AG10803 (cell line): ENCODE measurements around the gene ANKRD12.

Experiments
- DNase-seq: peaks from one replicate; pipeline ENCODE4 v3.0.0; 2010; ENCODE audit warnings: low read depth
- H3K4me3 ChIP-seq: 2 replicates; pipeline ENCODE4 v1.5.1; 2011; ENCODE audit warnings: mild to moderate bottlenecking, low read length, control low read depth
- CTCF ChIP-seq: conservative IDR thresholded peaks from 2 replicates; pipeline ENCODE4 v1.5.1; 2011; ENCODE audit warnings: mild to moderate bottlenecking, low read length, control low read depth, inconsistent platforms

The ANKRD12 gene

GRCh38 chr18:9188359-9189231 is 52.0 kb downstream of the ANKRD12 start:
- no peak overlapping the region for H3K4me3 ChIP-seq
- no peak for DNase-seq
- TF ChIP-seq CTCF = no peak

- DNase-seq = no peak
- no peak for TF ChIP-seq CTCF
- no peak overlapping the region for H3K4me3 ChIP-seq
Measured at GRCh38 chr18:9189491-9189890, 52.9 kb downstream of the ANKRD12 start.

- H3K4me3 ChIP-seq = no peak overlapping the region
- no peak for TF ChIP-seq CTCF
- DNase-seq = no peak
Measured at GRCh38 chr18:9191658-9192256, 55.2 kb downstream of the ANKRD12 start.

- no peak for TF ChIP-seq CTCF
- no peak for DNase-seq
- no peak overlapping the region for H3K4me3 ChIP-seq
Measured at GRCh38 chr18:9193031-9193430, 56.5 kb downstream of the ANKRD12 start.

GRCh38 chr18:9196568-9196967 is 60.0 kb downstream of the ANKRD12 start:
- no peak for DNase-seq
- TF ChIP-seq CTCF = no peak
- no peak overlapping the region for H3K4me3 ChIP-seq

GRCh38 chr18:9199681-9200080 is 63.1 kb downstream of the ANKRD12 start:
- no peak overlapping the region for H3K4me3 ChIP-seq
- no peak for DNase-seq
- TF ChIP-seq CTCF = no peak

- no peak for TF ChIP-seq CTCF
- no peak overlapping the region for H3K4me3 ChIP-seq
- no peak for DNase-seq
Measured at GRCh38 chr18:9201224-9201623, 64.6 kb downstream of the ANKRD12 start.
